SK-N-MC (cell line): ENCODE measurements around the gene ALKBH4.

Source experiments
- DNase-seq: peaks from one replicate; pipeline ENCODE4 v3.0.0-alpha.2; 2011; ENCODE audit warnings: low read depth, low spot score
- H3K27ac ChIP-seq: fragments of 200-600 bp; sonication (generic); 2 replicates; pipeline ENCODE4 v1.5.1; 2016; ENCODE audit warnings: mixed run types
- H3K36me3 ChIP-seq: fragments of 200-600 bp; sonication (generic); 2 replicates; pipeline ENCODE4 v1.6.1; 2017; ENCODE audit warnings: antibody characterized with exemption, low read length, mixed read lengths; ENCODE audit not compliant: insufficient read depth
- H3K4me3 ChIP-seq: fragments of 200-600 bp; sonication (generic); 2 replicates; pipeline ENCODE4 v1.5.1; 2016
- H3K9ac ChIP-seq: fragments of 200-600 bp; sonication (generic); 2 replicates; pipeline ENCODE4 v1.8.0; 2017; ENCODE audit warnings: mixed run types, mixed read lengths; ENCODE audit not compliant: insufficient read length
- H3K9me3 ChIP-seq: fragments of 200-600 bp; sonication (generic); 2 replicates; pipeline ENCODE4 v1.6.1; 2017; ENCODE audit warnings: low read depth, mild to moderate bottlenecking, antibody characterized with exemption, low read length, moderate library complexity, mixed read lengths
- EZH2 ChIP-seq: fragments of 200-600 bp; sonication (generic); IDR thresholded peaks from one replicate; pipeline ENCODE4 v1.6.1; 2017; ENCODE audit warnings: antibody characterized with exemption
- FOXP2 ChIP-seq: optimal IDR thresholded peaks from 2 replicates; pipeline ENCODE3; 2011; ENCODE audit warnings: mild to moderate bottlenecking, moderate library complexity; ENCODE audit not compliant: insufficient read depth; ENCODE audit errors: extremely low read length, control extremely low read depth
- POLR2AphosphoS5 ChIP-seq: IDR thresholded peaks from 2 replicates; pipeline ENCODE4 v1.6.1; 2012; ENCODE audit warnings: mild to moderate bottlenecking, low read depth, low read length, borderline replicate concordance

The ALKBH4 gene

DNA sequence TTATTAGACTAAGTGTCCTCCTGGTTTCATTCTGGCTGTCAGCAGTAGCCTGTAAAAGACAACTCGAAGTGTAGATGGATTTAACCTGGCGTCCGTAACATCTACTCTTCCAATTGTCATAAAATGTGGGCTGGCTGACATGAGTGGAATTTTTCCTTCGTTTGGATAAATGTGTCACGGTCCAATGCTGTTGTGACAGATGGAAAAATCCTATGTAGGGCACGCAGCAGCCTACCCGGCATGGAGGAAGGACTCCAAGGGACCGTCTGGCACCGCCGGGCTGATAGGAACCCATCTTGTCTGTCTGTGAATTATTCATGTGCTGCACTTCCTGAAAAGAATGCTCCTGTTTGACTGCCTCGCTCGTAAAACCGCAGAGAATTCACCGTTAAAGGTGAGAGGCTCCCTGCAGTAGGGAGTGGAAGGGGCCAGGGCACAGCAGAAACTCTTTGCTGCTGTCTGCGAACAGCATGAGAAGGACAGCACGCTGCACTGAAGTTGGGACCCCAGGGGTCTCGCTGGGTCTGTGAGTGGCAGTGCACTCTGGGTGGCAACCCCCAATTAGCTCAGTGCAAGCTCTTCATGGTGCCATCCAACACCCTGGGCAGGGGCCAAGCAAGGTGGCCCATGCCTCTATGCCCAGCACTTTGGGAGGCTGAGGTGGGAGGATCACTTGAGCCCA lies 32.9 kb downstream of the ALKBH4 start:
- peak overlapping the region; percentile 91 for H3K27ac ChIP-seq

DNA sequence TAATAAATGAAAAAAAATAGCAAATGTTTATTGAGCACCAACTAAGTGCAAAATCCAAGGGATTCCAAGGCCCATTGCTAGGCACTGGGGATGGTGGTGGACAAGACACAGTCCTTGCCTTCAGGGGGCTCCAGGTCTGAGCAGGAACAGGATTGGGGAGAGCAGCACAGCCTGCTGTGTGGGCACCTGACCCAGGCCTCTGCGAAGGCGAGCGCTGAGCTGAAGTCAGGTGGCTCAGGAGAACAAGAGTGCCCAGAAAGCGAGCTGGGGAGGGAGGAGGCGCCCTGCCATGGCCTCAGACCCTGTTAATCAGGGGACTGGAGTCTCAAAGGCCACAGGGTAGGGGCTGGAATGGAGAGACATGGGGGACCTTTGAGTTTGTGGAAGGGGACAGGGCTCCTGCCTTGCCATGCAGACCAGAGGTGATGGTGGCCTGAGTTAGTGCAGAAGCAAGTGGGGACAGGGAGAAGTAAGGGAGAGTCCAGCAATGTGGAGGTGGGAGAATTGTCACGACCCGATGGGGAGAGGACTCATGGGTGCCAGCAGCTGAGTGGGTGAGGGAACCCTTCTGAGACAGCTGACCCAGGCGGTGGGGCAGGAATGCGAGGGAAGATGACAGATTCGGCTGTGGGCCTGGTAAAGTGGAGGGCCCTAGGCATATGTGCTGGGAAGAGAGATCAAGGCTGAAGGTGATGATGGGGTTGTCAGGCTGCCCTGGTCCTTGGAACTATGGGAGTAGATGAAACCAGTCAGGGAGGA lies 35.3 kb downstream of the ALKBH4 start:
- DNase-seq: no peak
- Histone ChIP-seq H3K4me3 (no peak overlapping the region), H3K27ac (0 out of 2 replicates have a peak overlapping the region, but pooled peaks have one; percentile 13), H3K9ac (no peak overlapping the region), H3K36me3 (peaks cover 21% of the 10 kb centered on the region; the same call in 1 of the 2 replicates), H3K9me3 (no peaks in the 10 kb centered on the region)
- TF ChIP-seq FOXP2 (no peak), POLR2AphosphoS5 (no peak), EZH2 (no peak)

More for the DNA sequence above, 32.9 kb downstream of the ALKBH4 start:
- TF ChIP-seq POLR2AphosphoS5 (no peak), FOXP2 (no peak), EZH2 (no peak)
- Histone ChIP-seq H3K36me3 (peaks cover 4% of the 10 kb centered on the region; the same call in 1 of the 2 replicates), H3K4me3 (peak overlapping the region; percentile 70), H3K9ac (peak overlapping the region; percentile 34), H3K9me3 (no peaks in the 10 kb centered on the region)
- no peak for DNase-seq

DNA sequence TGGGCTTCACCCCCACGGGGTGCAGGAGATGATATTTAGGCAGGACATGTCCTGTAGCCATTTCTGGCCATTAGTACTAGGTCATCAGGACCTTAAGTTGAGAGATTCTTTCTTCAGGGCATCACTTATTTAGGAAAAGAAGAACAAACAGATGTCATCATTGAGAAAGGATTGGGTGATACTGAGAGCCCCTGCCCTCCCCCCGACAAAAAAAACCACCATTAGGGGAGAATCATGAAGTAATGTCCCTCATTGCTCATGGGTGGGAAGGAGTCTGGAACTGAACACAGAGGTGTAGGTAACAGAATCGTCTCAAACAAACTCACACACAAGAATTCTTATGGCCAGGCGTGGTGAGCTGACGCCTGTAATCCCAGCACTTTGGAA lies 37.7 kb downstream of the ALKBH4 start:
- Histone ChIP-seq H3K4me3 (no peak overlapping the region), H3K9ac (no peak overlapping the region), H3K9me3 (no peaks in the 10 kb centered on the region), H3K36me3 (peaks cover 27% of the 10 kb centered on the region; the same call in 1 of the 2 replicates), H3K27ac (no peak overlapping the region)
- DNase-seq: no peak
- TF ChIP-seq FOXP2 (no peak), POLR2AphosphoS5 (no peak), EZH2 (no peak)

DNA sequence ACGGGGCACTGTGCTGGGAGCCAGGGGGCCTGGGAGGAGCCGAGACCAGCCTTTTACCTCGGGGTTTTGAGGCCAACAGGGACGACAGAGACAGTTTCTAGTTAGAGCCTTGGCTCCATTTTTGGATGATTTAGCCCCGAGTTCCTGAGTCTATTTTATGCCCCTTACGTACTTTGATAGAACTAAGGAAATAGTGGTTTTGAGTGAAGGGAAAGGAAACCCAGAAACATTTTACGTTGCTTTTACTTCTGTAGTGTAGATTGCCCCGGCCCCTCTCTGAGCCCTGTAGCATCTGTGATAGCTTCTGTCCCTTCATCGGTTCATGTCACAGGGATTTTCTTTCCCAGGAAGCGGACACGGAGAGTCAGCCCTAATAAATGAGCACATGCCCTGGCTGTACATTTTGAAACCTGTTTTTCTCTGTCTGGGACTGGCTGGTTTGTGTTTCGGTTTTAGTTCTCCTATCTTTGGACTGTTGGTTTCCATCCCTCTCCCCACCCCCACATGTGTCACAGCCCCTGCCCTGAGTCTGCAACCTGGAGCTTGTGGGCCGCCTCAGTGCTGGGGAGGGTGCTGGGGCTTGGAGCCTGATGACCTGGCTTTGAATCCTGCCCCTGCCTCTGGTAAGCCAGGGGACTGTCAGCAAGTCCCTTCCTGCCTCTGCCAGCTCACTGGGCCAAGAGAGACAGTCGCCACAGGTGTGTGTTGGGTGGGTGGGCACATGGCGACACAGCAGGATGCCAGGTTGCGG lies 38.2 kb downstream of the ALKBH4 start:
- Histone ChIP-seq H3K27ac (no peak overlapping the region), H3K9me3 (no peaks in the 10 kb centered on the region), H3K36me3 (peaks cover 27% of the 10 kb centered on the region; the same call in 1 of the 2 replicates), H3K9ac (no peak overlapping the region), H3K4me3 (no peak overlapping the region)
- TF ChIP-seq POLR2AphosphoS5: no peak
- TF ChIP-seq FOXP2: no peak
- TF ChIP-seq EZH2: no peak
- no peak for DNase-seq

DNA sequence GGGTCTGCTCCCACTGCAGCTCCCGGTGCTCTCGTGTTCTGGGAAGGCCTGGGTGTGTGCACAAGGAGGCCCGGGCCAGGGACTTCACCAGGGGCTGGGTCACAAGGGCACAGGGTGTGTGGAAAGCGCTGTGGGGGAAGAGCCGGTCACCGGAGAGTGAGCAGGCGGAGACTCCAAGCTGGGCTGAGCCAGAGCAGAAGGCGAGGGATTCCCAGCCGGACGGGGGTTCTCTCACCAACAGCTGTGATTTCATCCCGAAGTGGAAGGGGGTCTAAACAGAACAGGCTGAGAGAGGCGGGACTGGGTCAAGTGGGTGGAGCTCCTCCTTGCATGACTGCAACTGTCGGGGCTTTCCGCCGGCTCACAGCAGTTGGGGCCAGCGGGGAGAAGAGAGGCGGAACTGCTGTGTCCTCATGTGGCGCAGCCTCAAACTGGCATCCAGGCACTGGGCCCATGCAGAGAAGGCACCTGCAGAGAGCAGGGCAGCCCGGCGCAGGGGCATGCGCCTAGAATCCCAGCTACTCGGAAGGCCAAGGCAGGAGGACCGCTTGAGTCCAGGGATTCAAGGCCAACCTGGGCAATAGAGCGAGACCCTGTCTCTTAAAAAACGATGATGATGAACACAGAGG lies 38.9 kb downstream of the ALKBH4 start:
- H3K27ac ChIP-seq: no peak overlapping the region
- no peak for DNase-seq
- TF ChIP-seq EZH2 (no peak), FOXP2 (no peak), POLR2AphosphoS5 (no peak)
- peaks cover 30% of the 10 kb centered on the region; the same call in 1 of the 2 replicates for H3K36me3 ChIP-seq
- no peak overlapping the region for H3K9ac ChIP-seq
- H3K4me3 ChIP-seq: no peak overlapping the region
- H3K9me3 ChIP-seq: no peaks in the 10 kb centered on the region

DNA sequence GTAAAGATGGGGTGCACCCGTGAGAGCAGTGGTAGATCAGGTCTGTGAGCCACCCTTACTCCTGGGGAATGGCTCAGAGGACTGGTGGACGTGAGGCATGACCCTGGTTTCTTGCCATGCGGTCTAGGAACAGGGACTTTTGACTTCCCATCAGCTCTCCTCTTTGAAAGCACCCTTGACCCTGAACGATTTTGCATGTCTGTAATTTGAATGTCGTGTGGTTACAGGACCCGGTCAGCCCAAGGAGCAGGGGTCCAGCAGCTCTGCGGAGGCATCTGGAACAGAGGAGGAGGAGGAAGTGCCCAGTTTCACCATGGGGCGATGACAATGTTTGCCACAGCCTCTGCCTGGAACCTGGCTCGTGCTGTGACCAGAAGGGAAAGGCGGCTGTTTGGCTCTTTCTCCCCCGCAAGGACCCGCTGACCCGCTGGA lies 39.9 kb downstream of the ALKBH4 start:
- no peaks in the 10 kb centered on the region for H3K9me3 ChIP-seq
- H3K9ac ChIP-seq: no peak overlapping the region
- no peak overlapping the region for H3K27ac ChIP-seq
- TF ChIP-seq POLR2AphosphoS5: no peak
- TF ChIP-seq EZH2: no peak
- TF ChIP-seq FOXP2: no peak
- peaks cover 39% of the 10 kb centered on the region for H3K36me3 ChIP-seq
- H3K4me3 ChIP-seq: no peak overlapping the region
- DNase-seq: no peak

DNA sequence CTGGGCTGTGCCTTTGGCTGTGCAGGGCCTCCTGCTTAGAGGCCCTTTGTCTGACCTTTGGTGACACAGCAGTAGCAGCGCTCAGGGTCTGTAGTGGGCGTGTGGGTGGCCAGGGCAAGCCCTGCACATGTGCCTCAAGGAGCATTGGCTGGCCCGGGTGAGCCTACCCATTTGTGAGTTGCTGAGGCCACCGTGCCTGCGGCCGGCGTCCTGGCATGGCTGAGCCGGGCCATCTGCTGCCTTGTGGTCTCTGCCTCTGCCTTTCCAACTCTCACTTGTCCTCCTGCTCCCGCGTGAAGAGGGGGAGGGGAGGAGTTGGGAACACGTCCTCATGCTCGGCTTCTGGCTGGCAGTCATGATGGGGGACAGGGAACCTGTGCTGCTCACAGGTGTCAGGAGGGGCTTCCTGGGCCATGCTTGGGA lies 40.5 kb downstream of the ALKBH4 start:
- Histone ChIP-seq H3K27ac (no peak overlapping the region), H3K9ac (no peak overlapping the region), H3K36me3 (peaks cover 42% of the 10 kb centered on the region), H3K9me3 (no peaks in the 10 kb centered on the region), H3K4me3 (no peak overlapping the region)
- DNase-seq: no peak
- TF ChIP-seq FOXP2 (no peak), EZH2 (no peak), POLR2AphosphoS5 (no peak)

DNA sequence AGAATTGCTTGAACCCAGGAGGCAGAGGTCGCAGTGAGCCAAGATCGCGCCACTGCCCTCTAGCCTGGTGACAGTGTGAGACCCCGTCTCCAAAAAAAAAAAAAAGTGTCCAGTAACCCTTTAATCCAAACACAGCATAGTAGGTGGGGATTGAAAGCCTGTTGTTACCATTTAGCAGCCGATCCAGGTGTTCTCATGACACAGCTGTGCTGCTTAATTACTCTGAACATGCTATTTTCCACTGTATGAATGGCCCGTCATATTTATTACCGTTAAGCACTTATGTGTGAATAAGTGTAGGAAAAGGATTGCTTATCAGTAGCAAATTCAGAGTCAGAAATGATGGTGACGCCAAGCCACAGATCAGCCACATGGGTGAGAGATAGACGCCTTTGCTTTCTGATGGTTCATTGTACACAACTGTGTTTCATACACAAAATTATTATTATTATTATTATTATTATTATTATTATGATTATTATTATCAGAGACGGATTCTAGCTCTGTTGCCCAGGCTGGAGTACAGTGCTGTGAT lies 42.9 kb downstream of the ALKBH4 start:
- no peak for DNase-seq
- Histone ChIP-seq H3K36me3 (peaks cover 47% of the 10 kb centered on the region), H3K27ac (no peak overlapping the region), H3K4me3 (no peak overlapping the region), H3K9ac (no peak overlapping the region), H3K9me3 (no peaks in the 10 kb centered on the region)
- TF ChIP-seq FOXP2 (no peak), POLR2AphosphoS5 (no peak), EZH2 (no peak)

DNA sequence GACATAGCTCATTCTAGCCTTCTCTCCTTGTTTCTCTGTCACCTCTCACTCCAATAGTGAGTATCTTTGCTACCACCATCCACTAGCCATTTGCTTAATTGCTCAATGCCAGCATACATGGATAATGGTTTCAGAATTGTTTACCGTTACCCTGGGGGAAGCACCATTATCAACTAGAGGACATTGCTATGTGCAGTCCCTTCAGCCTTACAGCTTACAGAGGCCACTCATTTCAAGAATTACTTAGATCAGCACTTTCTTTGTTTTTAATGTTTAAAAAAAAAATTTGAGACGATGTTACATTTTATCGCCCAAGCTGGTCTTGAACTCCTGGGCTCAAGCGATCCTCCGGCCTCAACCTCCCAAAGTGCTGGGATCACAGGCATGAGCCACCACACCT lies 46.1 kb downstream of the ALKBH4 start:
- no peak overlapping the region for H3K9ac ChIP-seq
- H3K27ac ChIP-seq: no peak overlapping the region
- peaks cover 44% of the 10 kb centered on the region for H3K36me3 ChIP-seq
- TF ChIP-seq FOXP2 (no peak), POLR2AphosphoS5 (no peak), EZH2 (no peak)
- H3K9me3 ChIP-seq: no peaks in the 10 kb centered on the region
- DNase-seq: no peak
- H3K4me3 ChIP-seq: no peak overlapping the region
